M059J (cell line): Measurements from ENCODE around the gene PLXNA3. TPM values are rescaled to one million over a fixed set of nuclear protein-coding genes. Genes with fewer than 3 reads are reported as not detected.

Experiments used
- DNase-seq: peaks from one replicate; pipeline ENCODE4 v3.0.0-alpha.2; 2012; ENCODE audit warnings: low read depth
- total RNA-seq: library from RNA; depleted of rRNA; stranded (reverse); fragments of >200 nt; shearing (Covaris generic); gene quantifications from 2 replicates; pipeline ENCODE4 v1.2.3, GENCODE V29; 2014

PLXNA3 gene
- total RNA-seq, 1 experiment from 2014 or later = 8.9 TPM

DNA sequence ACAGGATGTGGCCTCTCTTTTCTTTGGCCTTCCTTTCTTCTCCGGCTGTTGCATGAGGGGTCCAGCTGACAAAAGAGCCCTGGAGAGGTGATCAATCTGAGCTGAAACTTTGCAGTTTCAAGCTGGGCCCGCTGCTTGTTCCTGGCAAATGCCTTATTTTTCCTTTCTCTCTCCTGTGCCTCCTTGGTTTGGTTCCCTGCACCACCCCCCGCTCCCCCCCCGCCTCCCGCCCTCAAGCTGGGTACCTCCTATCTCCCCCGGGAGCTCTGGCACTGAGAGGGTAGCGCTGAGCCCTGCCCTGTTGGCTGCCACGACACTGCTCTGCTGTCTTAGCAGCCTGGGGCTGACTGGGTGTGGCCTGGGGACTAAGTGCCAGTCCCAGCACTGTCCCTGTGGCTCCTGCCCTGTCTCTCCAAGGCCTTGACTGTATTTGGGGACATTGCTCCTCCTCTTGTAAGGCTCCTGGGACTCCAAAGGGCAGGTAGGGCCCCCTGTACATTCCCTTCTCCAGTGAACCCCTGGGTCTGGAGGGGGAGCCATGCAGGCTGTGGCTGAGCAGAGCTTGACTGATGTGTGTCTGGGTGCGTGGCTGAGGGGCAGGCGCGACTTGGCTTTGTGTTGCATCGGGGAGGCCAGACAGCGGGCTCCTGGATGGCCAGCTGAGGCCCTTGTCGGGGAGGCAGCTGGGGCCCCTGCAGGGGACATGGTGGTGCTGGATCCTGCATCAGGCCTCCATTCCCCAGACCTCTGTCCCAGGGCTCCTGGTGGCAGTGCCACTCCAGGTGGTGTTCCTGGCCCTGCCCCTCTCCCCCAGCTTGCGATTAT, 1.1 kb downstream of the PLXNA3 start:
- DNase-seq = peak; percentile 60

DNA sequence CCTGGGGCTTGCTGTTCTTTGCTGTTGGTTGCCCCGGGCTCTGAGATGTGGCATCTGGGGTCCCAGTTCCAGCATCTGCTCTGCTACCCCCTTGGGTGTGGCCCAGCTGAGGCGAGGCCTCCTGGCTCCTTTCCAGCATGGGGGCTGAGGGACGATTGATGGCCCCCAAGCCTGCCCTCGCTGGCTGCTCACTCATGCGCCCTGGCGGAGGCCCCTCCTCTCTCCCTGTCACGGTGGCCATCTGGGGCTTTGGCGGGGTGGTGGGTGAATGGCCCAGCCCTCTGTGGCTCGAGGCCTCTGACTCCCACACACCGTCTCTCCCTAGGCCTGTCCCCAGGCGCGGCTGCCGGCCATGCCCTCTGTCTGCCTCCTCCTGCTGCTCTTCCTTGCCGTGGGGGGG, 1.8 kb downstream of the PLXNA3 start:
- no peak for DNase-seq

DNA sequence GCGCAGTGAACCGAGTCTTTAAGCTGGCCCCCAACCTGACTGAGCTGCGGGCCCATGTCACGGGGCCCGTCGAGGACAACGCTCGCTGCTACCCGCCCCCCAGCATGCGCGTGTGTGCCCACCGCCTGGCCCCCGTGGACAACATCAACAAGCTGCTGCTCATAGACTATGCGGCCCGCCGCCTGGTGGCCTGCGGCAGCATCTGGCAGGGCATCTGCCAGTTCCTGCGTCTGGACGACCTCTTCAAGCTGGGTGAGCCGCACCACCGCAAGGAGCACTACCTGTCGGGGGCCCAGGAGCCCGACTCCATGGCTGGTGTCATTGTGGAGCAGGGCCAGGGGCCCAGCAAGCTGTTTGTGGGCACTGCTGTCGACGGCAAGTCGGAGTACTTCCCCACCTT, 2.2 kb downstream of the PLXNA3 start:
- DNase-seq = no peak

- DNase-seq = no peak
These were observed 4.3 kb downstream of the PLXNA3 start for GRCh38 chrX:154462396-154462795.

GRCh38 chrX:154463611-154464220, 5.6 kb downstream of the PLXNA3 start:
- DNase-seq = no peak

DNA sequence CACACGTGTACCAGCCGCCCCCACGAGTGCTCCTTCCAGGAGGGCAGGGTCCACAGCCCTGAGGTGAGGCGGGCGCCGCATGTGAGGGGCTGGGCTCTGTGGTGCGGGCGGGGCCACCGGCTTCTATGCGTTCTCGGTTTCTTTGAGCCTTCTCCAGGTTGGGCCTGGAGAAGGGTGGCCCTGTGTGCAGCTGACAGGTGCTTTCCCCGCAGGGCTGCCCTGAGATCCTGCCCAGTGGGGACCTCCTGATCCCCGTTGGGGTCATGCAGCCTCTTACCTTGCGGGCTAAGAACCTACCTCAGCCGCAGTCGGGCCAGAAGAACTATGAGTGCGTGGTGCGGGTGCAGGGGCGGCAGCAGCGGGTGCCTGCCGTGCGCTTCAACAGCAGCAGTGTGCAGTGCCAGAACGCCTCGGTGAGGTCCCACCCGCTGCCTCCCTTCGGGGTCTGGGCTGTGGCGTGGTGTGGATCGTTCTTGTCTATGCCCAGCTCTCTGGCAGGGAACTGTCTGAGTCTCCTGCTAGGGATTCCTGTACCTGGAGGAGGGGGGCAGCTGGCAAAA, 6.8 kb downstream of the PLXNA3 start:
- no peak for DNase-seq

DNA sequence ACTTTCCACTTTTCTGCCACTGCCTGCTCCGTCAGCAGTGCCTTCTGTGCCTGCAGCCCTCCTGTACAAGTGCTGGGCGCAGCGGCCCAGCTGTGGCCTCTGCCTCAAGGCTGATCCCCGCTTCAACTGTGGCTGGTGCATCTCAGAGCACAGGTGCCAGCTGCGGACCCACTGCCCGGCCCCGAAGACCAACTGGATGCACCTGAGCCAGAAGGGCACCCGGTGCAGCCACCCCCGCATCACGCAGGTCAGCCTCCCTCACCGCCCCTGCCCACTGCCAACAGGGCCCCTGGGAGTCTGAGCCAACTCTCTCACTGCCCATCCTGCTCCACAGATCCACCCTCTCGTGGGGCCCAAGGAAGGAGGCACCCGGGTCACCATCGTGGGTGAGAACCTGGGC, 7.5 kb downstream of the PLXNA3 start:
- DNase-seq = no peak

GRCh38 chrX:154466036-154466435, 8.0 kb downstream of the PLXNA3 start:
- DNase-seq = no peak

GRCh38 chrX:154466907-154467306, 8.8 kb downstream of the PLXNA3 start:
- DNase-seq = no peak

- DNase-seq = no peak
These were observed 9.5 kb downstream of the PLXNA3 start for GRCh38 chrX:154467556-154467955.

- no peak for DNase-seq
These were observed 10.1 kb downstream of the PLXNA3 start for GRCh38 chrX:154468217-154468616.

DNA sequence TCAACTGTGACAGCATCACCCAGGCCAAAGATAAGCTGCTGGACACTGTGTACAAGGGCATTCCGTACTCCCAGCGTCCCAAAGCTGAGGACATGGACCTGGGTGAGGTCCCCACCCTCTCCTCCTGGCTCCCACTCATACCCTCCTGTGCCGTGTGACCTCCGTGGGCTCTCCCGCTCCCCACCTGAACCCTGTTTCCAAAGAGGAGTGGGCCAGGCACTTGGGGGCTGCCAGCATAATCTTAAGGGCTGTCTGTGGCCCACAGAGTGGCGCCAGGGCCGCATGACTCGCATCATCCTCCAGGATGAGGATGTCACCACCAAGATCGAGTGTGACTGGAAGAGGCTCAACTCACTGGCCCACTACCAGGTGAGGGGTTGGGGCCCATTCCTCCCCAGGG, 11.0 kb downstream of the PLXNA3 start:
- DNase-seq = no peak

DNA sequence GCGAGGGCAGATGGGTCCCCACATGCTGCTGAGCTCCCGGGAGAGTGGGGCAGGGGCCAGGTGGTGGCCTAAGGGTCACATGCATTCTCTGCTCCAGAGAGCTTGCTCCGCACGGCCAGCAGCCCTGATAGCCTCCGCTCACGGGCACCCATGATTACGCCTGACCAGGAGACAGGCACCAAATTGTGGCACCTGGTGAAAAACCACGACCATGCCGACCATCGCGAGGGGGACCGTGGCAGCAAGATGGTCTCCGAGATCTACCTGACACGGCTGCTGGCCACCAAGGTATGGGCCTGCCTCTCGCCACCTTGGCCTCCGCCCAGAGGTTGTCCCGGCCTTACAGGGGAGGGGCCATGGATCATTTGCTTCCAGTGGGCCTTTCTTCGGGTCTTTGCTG, 11.8 kb downstream of the PLXNA3 start:
- no peak for DNase-seq

GRCh38 chrX:154470434-154470833, 12.4 kb downstream of the PLXNA3 start:
- no peak for DNase-seq

GRCh38 chrX:154470914-154471568, 13.0 kb downstream of the PLXNA3 start:
- no peak for DNase-seq

DNA sequence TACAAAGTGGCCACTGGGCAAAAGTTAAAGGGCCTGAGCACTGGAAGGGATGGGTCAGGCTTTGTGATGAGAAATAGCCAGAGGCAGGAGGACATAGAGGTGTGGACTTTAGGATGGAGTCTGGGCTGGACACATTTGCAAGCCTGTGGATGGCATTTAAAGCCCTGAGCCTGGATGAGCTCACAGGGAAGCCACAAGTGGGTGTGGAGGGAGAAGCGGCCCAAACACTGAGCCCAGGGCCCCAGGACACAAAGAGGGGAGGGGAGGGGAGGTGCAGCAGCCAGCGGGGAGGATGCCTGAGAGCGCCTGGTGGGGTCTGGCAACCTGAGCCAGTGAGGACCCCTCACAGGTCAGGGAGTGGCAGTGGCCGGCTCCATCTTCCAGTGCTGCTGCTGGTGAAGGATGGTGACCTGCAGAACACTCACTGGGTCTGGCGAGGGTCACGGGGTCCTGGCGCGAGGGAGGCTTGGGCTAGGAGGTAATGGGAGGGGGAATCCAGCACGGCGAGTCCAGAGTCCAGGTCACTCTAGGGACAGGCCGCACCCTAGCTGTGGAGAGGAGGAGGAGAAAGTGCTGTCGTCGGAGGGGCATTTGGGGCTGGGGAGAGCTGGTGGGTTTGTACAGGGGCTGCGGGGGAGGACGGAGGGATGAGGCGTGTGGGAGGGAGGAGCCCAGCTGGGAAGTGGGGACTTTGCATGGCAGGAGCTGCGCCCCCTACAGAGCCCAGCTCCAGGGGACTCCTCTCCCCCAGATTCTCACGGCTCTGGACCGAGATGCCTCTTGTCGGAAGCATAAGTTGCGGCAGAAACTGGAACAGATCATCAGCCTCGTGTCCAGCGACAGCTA, 14.0 kb downstream of the PLXNA3 start:
- DNase-seq = no peak

DNA sequence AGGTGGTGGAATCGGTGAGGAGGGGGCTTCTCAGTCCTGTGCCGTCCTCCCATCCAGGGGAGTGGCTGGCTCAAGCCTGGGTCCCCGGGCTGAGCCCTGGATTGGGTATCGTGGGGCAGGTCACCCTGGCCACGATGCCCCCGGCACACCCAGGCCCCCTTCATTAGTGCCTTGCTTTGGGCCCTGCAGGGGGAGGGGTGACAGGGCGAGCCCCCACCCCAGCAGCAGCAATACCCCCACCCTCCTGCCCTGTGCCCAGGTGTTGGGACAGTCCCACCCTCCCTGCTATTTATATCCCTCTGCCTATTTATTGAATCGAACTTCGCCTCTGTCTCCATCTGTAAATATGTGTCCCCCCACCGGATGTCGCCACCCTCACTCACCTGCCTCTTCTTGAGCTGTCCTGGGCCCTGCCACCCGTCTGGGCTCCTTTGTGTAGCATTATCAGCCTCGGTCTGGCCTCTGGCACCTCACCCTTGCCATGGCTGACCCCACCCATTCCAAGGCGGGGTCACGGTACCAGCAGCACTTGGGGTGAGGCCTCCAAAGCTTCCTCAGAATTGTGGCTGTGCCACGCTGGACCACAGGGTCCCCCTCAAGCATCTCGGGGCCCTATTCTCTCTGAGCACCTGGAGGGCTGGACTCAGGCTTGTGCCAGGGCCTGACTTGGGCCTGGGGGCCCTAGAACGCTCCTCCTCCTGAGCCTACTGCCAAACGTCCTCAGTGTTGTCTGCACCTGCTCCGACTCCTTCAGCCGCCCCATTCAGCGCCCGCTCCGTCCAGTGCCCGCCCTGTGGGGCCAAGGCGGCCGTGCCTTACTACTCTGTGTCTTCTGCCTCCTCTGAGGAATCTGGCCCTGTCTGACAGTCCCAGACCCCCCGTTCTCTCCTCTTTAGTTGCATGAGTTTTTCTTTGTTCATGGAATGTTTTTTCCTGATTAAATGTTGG, 14.9 kb downstream of the PLXNA3 start:
- no peak for DNase-seq

GRCh38 chrX:154473683-154474082, 15.6 kb downstream of the PLXNA3 start:
- DNase-seq = no peak

DNA sequence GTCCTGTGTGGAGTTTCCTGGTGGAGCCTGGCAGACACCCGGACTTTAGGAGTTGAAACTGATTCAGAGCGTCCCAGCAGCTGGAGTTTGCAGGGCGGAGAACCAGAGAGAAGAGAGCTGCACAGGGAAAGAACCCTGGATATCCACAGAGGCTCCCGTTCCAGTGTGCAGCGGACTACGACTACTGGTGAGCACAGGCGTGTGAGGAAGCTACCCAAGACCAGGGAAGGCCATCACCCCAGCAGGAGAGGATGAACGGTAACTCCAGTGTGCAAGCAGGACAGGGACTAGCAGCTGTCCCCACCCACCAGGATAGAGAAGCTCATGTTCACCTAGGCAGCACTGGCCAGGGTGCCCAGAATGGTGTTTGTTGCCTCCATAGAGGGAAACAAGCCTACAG, 18.7 kb downstream of the PLXNA3 start:
- no peak for DNase-seq

- no peak for DNase-seq
These were observed 19.9 kb downstream of the PLXNA3 start for GRCh38 chrX:154477891-154478477.
